Activated B cell treated with CpG ODN at 0.5 μM for 24 hours (primary cell): ENCODE data around the gene BRINP1. TPM values are rescaled to one million over a fixed set of nuclear protein-coding genes. Genes with fewer than 3 reads are reported as not detected.

Experiments used
- ATAC-seq: fragments of 200-7000 bp; cut with Tn5 transposase; one replicate; pipeline ENCODE4 v1.10.0; 2021; ENCODE audit warnings: low read depth, mild to moderate bottlenecking, moderate library complexity
- CTCF ChIA-PET: fragments of 350-600 bp; sonication (Branson Sonifier 250); formaldehyde crosslinking; loops from one replicate; lab custom pipeline; 2021; ENCODE audit warnings: antibody characterized with exemption; lab: Charles Lee
- POLR2A ChIA-PET: fragments of 350-600 bp; sonication (Branson Sonifier 250); formaldehyde crosslinking; loops from one replicate; lab custom pipeline; 2021; ENCODE audit warnings: antibody characterized with exemption; lab: Charles Lee
- DNase-seq: peaks from one replicate; pipeline ENCODE4 v3.0.0; 2022
- H3K27ac Mint-ChIP-seq: one replicate; pipeline ENCODE4 v1.8.0; 2020; ENCODE audit warnings: mixed read lengths
- H3K27me3 Mint-ChIP-seq: one replicate; pipeline ENCODE4 v1.8.0; 2021; ENCODE audit warnings: mixed read lengths
- H3K36me3 Mint-ChIP-seq: one replicate; pipeline ENCODE4 v1.8.0; 2021; ENCODE audit warnings: low read depth, mixed read lengths
- H3K4me1 Mint-ChIP-seq: one replicate; pipeline ENCODE4 v1.8.0; 2021; ENCODE audit warnings: mixed read lengths
- H3K4me3 Mint-ChIP-seq: one replicate; pipeline ENCODE4 v1.8.0; 2020; ENCODE audit warnings: mild to moderate bottlenecking, mixed read lengths
- H3K9me3 Mint-ChIP-seq: one replicate; pipeline ENCODE4 v1.8.0; 2020; ENCODE audit warnings: mixed read lengths
- CTCF ChIP-seq: fragments of 200-600 bp; IDR thresholded peaks from one replicate; pipeline ENCODE4 v1.8.0; 2022; ENCODE audit warnings: antibody characterized with exemption, mild to moderate bottlenecking
- intact Hi-C: fragments of 100-400 bp; cut with micrococcal nuclease; formaldehyde crosslinking; loops from one replicate; pipeline ENCODE4 v1.15.1; 2024
- total RNA-seq: library from RNA; stranded (reverse); gene quantifications from 2 replicates; pipeline ENCODE4 v1.2.3, GENCODE V29; 2022

BRINP1 gene
- total RNA-seq, 1 donor from 2014 or later = not detected

- intact Hi-C loops = no loop called here
- no peak overlapping the region for H3K27ac Mint-ChIP-seq
- DNase-seq (no peak), ATAC-seq (no peak)
- no peaks in the 10 kb centered on the region for H3K27me3 Mint-ChIP-seq
- no peak overlapping the region for H3K4me3 Mint-ChIP-seq
- CTCF ChIA-PET = no interaction called here
- TF ChIP-seq CTCF = no peak
- no peaks in the 10 kb centered on the region for H3K4me1 Mint-ChIP-seq
- no peaks in the 10 kb centered on the region for H3K9me3 Mint-ChIP-seq
- no peaks in the 10 kb centered on the region for H3K36me3 Mint-ChIP-seq
- POLR2A ChIA-PET = no interaction called here
Observed at GRCh38 chr9:119252671-119253299, 116.5 kb downstream of the BRINP1 start.

GRCh38 chr9:119251936-119252335 lies 117.3 kb downstream of the BRINP1 start:
- Mint-ChIP-seq H3K4me1 (no peaks in the 10 kb centered on the region), H3K36me3 (no peaks in the 10 kb centered on the region), H3K27ac (no peak overlapping the region), H3K9me3 (no peaks in the 10 kb centered on the region), H3K4me3 (no peak overlapping the region), H3K27me3 (no peaks in the 10 kb centered on the region)
- ATAC-seq (no peak), DNase-seq (no peak)
- no peak for TF ChIP-seq CTCF
- ChIA-PET CTCF (no interaction called here), POLR2A (no interaction called here)
- intact Hi-C loops = no loop called here

- Mint-ChIP-seq H3K27me3 (no peaks in the 10 kb centered on the region), H3K4me1 (no peaks in the 10 kb centered on the region), H3K36me3 (no peaks in the 10 kb centered on the region), H3K4me3 (no peak overlapping the region), H3K27ac (no peak overlapping the region), H3K9me3 (no peaks in the 10 kb centered on the region)
- ChIA-PET POLR2A (no interaction called here), CTCF (no interaction called here)
- no peak for TF ChIP-seq CTCF
- DNase-seq (no peak), ATAC-seq (no peak)
- intact Hi-C loops = no loop called here
Observed at GRCh38 chr9:119250730-119251129, 118.5 kb downstream of the BRINP1 start.

- H3K27ac Mint-ChIP-seq = no peak overlapping the region
- ATAC-seq (no peak), DNase-seq (no peak)
- TF ChIP-seq CTCF = no peak
- intact Hi-C loops = no loop called here
- POLR2A ChIA-PET = no interaction called here
- H3K27me3 Mint-ChIP-seq = no peaks in the 10 kb centered on the region
- no peak overlapping the region for H3K4me3 Mint-ChIP-seq
- H3K36me3 Mint-ChIP-seq = no peaks in the 10 kb centered on the region
- no peaks in the 10 kb centered on the region for H3K9me3 Mint-ChIP-seq
- H3K4me1 Mint-ChIP-seq = no peaks in the 10 kb centered on the region
- CTCF ChIA-PET = no interaction called here
Observed at GRCh38 chr9:119240546-119240945, 128.7 kb downstream of the BRINP1 start.

GRCh38 chr9:119234636-119235035 lies 134.6 kb downstream of the BRINP1 start:
- intact Hi-C loops = no loop called here
- POLR2A ChIA-PET = no interaction called here
- Mint-ChIP-seq H3K9me3 (no peaks in the 10 kb centered on the region), H3K4me3 (no peak overlapping the region), H3K27me3 (no peaks in the 10 kb centered on the region), H3K4me1 (no peaks in the 10 kb centered on the region), H3K36me3 (no peaks in the 10 kb centered on the region), H3K27ac (no peak overlapping the region)
- no peak for DNase-seq
- ATAC-seq = no peak
- CTCF ChIA-PET = no interaction called here
- no peak for TF ChIP-seq CTCF
